ENCODE results near the gene PAX3. TPM values are rescaled to one million over a fixed set of nuclear protein-coding genes. Genes with fewer than 3 reads are reported as not detected.
A peak's percentile ranks its signal among the peaks of the same experiment; 100 is the strongest.

The PAX3 gene
- total and polyA plus RNA-seq, 2 experiments from 2014 or later, result not detected

DNA sequence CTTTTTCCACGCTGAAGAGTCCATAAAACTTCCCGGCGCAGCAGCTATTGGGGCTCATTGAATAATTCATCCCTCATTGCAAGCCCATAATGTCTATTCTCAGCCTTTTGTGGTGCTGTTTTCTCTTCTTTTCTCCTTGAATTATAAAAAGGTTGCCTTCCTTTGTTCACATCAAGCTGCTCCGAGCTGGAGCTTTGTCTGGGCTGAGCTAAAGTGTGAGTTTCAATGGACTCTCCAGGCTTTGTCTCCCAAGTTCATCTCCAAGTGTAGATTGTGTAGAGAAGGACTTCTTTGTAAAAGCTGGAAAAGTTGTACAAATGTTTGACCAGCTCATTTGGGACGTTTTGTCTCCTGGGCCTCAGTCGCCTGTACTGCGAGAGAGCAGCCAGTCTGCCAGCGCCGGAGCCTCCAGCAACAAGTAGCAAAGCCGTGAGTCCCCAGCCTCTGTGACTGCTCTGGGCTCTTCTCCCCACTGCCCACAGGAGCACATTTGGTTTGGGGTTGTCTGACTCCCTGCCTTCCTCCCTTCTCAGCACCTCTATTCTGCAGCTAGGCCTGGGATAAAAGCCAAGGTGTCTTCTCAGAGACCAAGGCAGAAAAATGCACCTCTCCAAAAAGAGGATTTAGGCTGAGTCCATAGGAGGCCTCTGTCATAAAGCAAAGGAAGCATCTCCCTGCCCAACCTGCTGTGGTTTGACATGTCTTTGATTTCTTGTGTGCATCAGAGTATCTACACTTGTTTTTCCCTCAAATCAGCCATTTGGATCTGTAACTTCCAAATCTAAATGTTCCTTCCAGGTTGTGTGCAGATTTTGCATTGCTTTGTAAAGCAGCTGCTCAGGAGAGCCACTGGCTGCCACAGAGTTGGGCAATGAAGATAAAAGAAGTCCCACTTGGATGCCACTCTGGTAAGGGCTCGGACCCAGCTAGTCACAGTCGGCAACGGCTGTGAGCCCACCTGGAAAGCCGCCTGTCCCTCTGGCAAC is 6.4 kb downstream of the PAX3 start:
- Histone ChIP-seq H3K27me3 (replicated peaks; ENCODE audit: insufficient read depth) (peaks cover 98% of the 10 kb centered on the region), H3K36me3 (ENCODE audit: low read depth) (no peaks in the 10 kb centered on the region), H2AFZ (no peak overlapping the region), H3K9me3 (ENCODE audit: low read depth) (no peaks in the 10 kb centered on the region), H4K20me1 (ENCODE audit: insufficient read depth) (no peaks in the 10 kb centered on the region), H3K9me2 (ENCODE audit: insufficient read depth) (no peaks in the 10 kb centered on the region), H3K4me1 (ENCODE audit: insufficient read depth) (no peaks in the 10 kb centered on the region), H3F3A (ENCODE audit: insufficient read depth) (no peaks in the 10 kb centered on the region), H3K4me3 (no peak overlapping the region), H3K4me2 (ENCODE audit: unreplicated experiment) (no peak overlapping the region), H3K9ac (no peak overlapping the region), H3K79me2 (ENCODE audit: insufficient read depth) (no peaks in the 10 kb centered on the region), H3K27ac (no peak overlapping the region)
- in situ Hi-C loops (cut with MboI), result no loop called here
- no peak for DNase-seq
- TF ChIP-seq EZH2 (IDR thresholded peaks at IDR 0.05; ENCODE audit: insufficient read depth, poor library complexity, severe bottlenecking) (no peak), EZH2phosphoT487 (IDR thresholded peaks at IDR 0.05; ENCODE audit: insufficient read depth, low read depth) (no peak)
- WGBS, 2 experiments (ENCODE audit: low coverage in 1 of 2, low lambda C conversion rate in 2 of 2, missing lambda C conversion rate in 2 of 2), result 60 to 62% methylated on average over 14 of the region's 14 CpGs

DNA sequence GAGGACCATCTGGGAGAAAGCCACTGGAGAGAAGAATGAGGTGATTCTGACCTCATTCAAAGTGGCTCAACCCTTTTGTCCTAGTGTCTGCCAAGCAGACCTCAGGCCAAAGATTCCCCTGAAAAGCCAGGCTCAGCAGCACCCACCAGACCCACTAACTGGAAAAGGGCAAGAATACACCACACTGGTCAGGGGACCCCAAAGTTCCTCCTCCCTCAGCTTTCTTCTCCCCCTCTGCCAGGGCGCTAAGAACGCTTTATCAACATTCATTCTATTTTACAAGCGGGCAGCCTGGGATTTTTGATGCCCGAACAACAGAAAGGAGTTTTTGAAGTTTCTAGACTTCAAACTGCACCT is 7.3 kb downstream of the PAX3 start:
- Histone ChIP-seq H3K27me3 (replicated peaks; ENCODE audit: insufficient read depth) (peaks cover 94% of the 10 kb centered on the region), H3K4me1 (ENCODE audit: insufficient read depth) (no peaks in the 10 kb centered on the region), H4K20me1 (ENCODE audit: insufficient read depth) (no peaks in the 10 kb centered on the region), H3K9me3 (ENCODE audit: low read depth) (no peaks in the 10 kb centered on the region), H3F3A (ENCODE audit: insufficient read depth) (no peaks in the 10 kb centered on the region), H3K36me3 (ENCODE audit: low read depth) (no peaks in the 10 kb centered on the region), H3K9me2 (ENCODE audit: insufficient read depth) (no peaks in the 10 kb centered on the region), H2AFZ (no peak overlapping the region), H3K4me2 (ENCODE audit: unreplicated experiment) (no peak overlapping the region), H3K9ac (no peak overlapping the region), H3K27ac (no peak overlapping the region), H3K79me2 (ENCODE audit: insufficient read depth) (no peaks in the 10 kb centered on the region), H3K4me3 (no peak overlapping the region)
- no peak for DNase-seq
- TF ChIP-seq EZH2 (IDR thresholded peaks at IDR 0.05; ENCODE audit: insufficient read depth, poor library complexity, severe bottlenecking) (no peak), EZH2phosphoT487 (IDR thresholded peaks at IDR 0.05; ENCODE audit: insufficient read depth, low read depth) (no peak)
- WGBS, 2 experiments (ENCODE audit: low coverage in 1 of 2, low lambda C conversion rate in 2 of 2, missing lambda C conversion rate in 2 of 2), result 41 to 42% methylated on average over 4 of the region's 4 CpGs
- in situ Hi-C loops (cut with MboI), result no loop called here

DNA sequence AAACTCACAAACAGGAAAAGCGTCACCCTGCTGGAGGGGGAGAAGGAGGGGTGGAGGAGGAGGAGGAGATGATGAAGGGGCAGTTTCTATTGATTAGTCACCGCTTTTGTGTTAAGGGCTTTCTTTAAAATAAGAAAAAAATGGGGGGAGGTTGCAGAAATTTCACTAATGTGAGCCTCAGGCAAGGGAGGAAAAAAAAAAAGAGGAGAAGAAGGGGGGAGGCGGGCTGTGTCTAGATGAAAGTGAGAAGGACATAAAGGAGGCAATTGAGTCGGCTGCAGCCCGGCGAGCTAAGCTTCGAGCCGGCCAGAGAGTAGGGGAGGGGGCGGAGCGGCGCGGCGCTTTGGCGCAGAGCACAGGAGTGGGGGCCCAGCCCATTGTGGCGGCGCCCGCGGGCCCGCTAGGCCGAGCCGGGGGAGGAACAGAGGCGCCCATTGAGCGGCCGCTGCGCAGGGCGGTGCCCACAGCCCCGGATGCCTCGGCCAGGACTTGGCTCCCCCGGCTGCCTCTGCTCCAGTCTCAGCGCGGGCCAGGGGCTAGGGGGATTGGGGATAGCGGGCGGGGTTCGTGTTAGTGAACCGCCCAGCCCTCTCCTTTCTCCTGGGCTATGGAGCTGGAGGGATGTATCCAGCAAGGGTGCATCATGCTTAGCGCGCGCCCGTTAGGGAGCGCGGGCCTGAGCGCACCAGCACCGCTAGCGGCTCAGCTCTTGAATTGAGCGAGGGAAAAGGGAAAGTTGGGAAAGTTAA is 7.9 kb downstream of the PAX3 start:
- Histone ChIP-seq H3K9me2 (ENCODE audit: insufficient read depth) (no peaks in the 10 kb centered on the region), H3K27ac (no peak overlapping the region), H3K4me1 (ENCODE audit: insufficient read depth) (no peaks in the 10 kb centered on the region), H3K4me2 (ENCODE audit: unreplicated experiment) (no peak overlapping the region), H3K4me3 (no peak overlapping the region), H4K20me1 (ENCODE audit: insufficient read depth) (no peaks in the 10 kb centered on the region), H3K36me3 (ENCODE audit: low read depth) (no peaks in the 10 kb centered on the region), H2AFZ (no peak overlapping the region), H3K27me3 (replicated peaks; ENCODE audit: insufficient read depth) (peaks cover 89% of the 10 kb centered on the region), H3K79me2 (ENCODE audit: insufficient read depth) (no peaks in the 10 kb centered on the region), H3K9me3 (ENCODE audit: low read depth) (no peaks in the 10 kb centered on the region), H3F3A (ENCODE audit: insufficient read depth) (no peaks in the 10 kb centered on the region), H3K9ac (no peak overlapping the region)
- peak; percentile 21 for DNase-seq
- TF ChIP-seq EZH2phosphoT487 (IDR thresholded peaks at IDR 0.05; ENCODE audit: insufficient read depth, low read depth) (no peak), EZH2 (IDR thresholded peaks at IDR 0.05; ENCODE audit: insufficient read depth, poor library complexity, severe bottlenecking) (peak; percentile 74)
- in situ Hi-C loops (cut with MboI), result no loop called here
- 4 to 6% methylated on average over 21 to 36 of the region's 45 CpGs for WGBS, 2 experiments (ENCODE audit: low coverage in 1 of 2, low lambda C conversion rate in 2 of 2, missing lambda C conversion rate in 2 of 2)

DNA sequence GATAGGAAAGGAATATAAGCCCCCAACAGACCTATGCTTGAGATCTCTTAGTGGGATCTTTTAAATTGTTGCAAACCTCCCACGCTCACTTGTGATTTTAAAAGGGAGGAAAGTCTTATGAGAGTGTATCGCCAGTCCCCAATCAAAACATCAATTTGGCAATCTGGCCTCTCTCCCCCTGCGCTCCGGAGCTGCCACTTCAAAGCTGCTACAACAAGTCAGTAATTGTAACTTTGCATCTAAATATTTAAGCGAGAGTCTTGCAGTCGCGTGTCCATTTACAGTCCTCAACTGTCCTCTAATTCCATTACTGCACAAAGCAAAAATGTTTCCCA is 8.4 kb downstream of the PAX3 start:
- Histone ChIP-seq H4K20me1 (ENCODE audit: insufficient read depth) (no peaks in the 10 kb centered on the region), H3K27ac (no peak overlapping the region), H3K27me3 (replicated peaks; ENCODE audit: insufficient read depth) (peaks cover 83% of the 10 kb centered on the region), H3K9ac (no peak overlapping the region), H3K36me3 (ENCODE audit: low read depth) (no peaks in the 10 kb centered on the region), H3K4me3 (no peak overlapping the region), H3K4me1 (ENCODE audit: insufficient read depth) (no peaks in the 10 kb centered on the region), H3F3A (ENCODE audit: insufficient read depth) (no peaks in the 10 kb centered on the region), H3K79me2 (ENCODE audit: insufficient read depth) (no peaks in the 10 kb centered on the region), H3K4me2 (ENCODE audit: unreplicated experiment) (no peak overlapping the region), H2AFZ (no peak overlapping the region), H3K9me2 (ENCODE audit: insufficient read depth) (no peaks in the 10 kb centered on the region), H3K9me3 (ENCODE audit: low read depth) (no peaks in the 10 kb centered on the region)
- TF ChIP-seq EZH2 (IDR thresholded peaks at IDR 0.05; ENCODE audit: insufficient read depth, poor library complexity, severe bottlenecking), result no peak
- no peak for TF ChIP-seq EZH2phosphoT487 (IDR thresholded peaks at IDR 0.05; ENCODE audit: insufficient read depth, low read depth)
- WGBS, 2 experiments (ENCODE audit: low coverage in 1 of 2, low lambda C conversion rate in 2 of 2, missing lambda C conversion rate in 2 of 2), result 27 to 30% methylated on average over 7 of the region's 7 CpGs
- DNase-seq, result no peak
- in situ Hi-C loops (cut with MboI), result no loop called here
